ENCODE measurements around the gene EXOSC2. TPM values are rescaled to one million over a fixed set of nuclear protein-coding genes. Genes with fewer than 3 reads are reported as not detected.

Gene EXOSC2
- total and polyA plus RNA-seq, 2 of the 4 experiments (the other 2 are of a cell fraction): 27.0 to 48.6 TPM

DNA sequence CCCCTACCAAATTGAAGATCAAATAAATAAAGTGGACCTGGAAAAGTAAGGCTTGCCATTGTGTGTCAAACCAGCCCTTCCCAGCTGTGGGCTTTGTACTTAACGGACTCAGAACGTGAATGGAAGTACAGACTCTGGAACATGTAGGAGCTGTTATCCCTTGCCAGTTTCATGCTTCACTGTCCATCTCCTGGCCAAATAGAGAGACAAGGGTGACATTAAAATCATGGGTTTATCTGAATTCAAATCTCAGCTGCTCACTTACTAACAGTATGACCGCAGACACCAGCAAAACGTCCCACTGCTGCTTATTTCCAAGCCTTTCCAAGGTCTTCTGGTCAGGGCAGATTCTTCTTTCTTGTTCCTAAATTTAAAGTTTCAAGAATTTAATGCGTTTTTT is 52.2 kb downstream of the EXOSC2 start:
- DNase-seq (no peak), ATAC-seq (ENCODE audit: low read depth) (no peak)
- Histone ChIP-seq H3K14ac (replicated peaks; ENCODE audit: low read depth, low read length) (peak overlapping the region; percentile 67), H3K56ac (ENCODE audit: extremely low read depth, insufficient read depth, low read length) (no peak overlapping the region), H3K9ac (ENCODE audit: low read depth, low read length) (no peak overlapping the region), H2AK5ac (ENCODE audit: low read depth, low read length) (peak overlapping the region; percentile 82), H2BK5ac (ENCODE audit: low read depth, low read length, poor library complexity, severe bottlenecking) (no peak overlapping the region), H3K27ac (ENCODE audit: insufficient read depth, low read length) (no peak overlapping the region), H3K9me3 (ENCODE audit: control insufficient read depth, insufficient read depth, low read length) (no peaks in the 10 kb centered on the region), H2AFZ (replicated peaks; ENCODE audit: low read length, poor library complexity) (no peak overlapping the region), H4K5ac (ENCODE audit: low read depth, low read length) (no peak overlapping the region), H2AK9ac (replicated peaks; ENCODE audit: low read depth, low read length, poor library complexity) (no peak overlapping the region), H2BK120ac (ENCODE audit: low read depth, low read length) (no peak overlapping the region), H3K9me1 (ENCODE audit: insufficient read depth, low read length) (peaks cover 11% of the 10 kb centered on the region; the same call in 1 of the 2 replicates), H2BK15ac (ENCODE audit: low read depth, low read length) (peak overlapping the region; percentile 67; the same call in 1 of the 3 replicates), H3K4me1 (ENCODE audit: control insufficient read depth, insufficient read depth, low read length) (peaks cover 7% of the 10 kb centered on the region), H3K27me3 (ENCODE audit: control insufficient read depth, insufficient read depth, low read length) (no peaks in the 10 kb centered on the region), H3K23ac (ENCODE audit: low read depth, low read length) (peak overlapping the region; percentile 1; the same call in 1 of the 2 replicates), H4K20me1 (ENCODE audit: insufficient read depth, low read length) (peaks cover 8% of the 10 kb centered on the region), H3K4ac (ENCODE audit: low read depth, low read length) (peak overlapping the region; percentile 30; the same call in 1 of the 2 replicates), H3K18ac (ENCODE audit: low read depth, low read length) (no peak overlapping the region), H3K4me3 (ENCODE audit: insufficient read depth, low read depth, low read length) (no peak overlapping the region), H2BK20ac (ENCODE audit: low read depth, low read length) (no peak overlapping the region), H3K36me3 (ENCODE audit: control insufficient read depth, insufficient read depth, low read length) (peaks cover 2% of the 10 kb centered on the region; the same call in 1 of the 2 replicates), H3K4me2 (ENCODE audit: low read depth, low read length) (no peak overlapping the region), H3K79me1 (ENCODE audit: low read depth in 1 of 2, low read length in 2 of 2) (peaks cover 33 to 64% of the 10 kb centered on the region in 2 experiments), H4K91ac (ENCODE audit: insufficient read depth, low read depth, low read length) (peak overlapping the region; percentile 13; the same call in 1 of the 2 replicates), H4K8ac (ENCODE audit: low read depth in 2 of 2, low read length in 2 of 2) (no peak overlapping the region)
- TF ChIP-seq MAFK (IDR thresholded peaks at IDR 0.05; ENCODE audit: low read depth, low read length): no peak
- no peak for TF ChIP-seq MAZ (IDR thresholded peaks at IDR 0.05; ENCODE audit: borderline replicate concordance, low read depth, low read length)
- TF ChIP-seq, protein P1, sequence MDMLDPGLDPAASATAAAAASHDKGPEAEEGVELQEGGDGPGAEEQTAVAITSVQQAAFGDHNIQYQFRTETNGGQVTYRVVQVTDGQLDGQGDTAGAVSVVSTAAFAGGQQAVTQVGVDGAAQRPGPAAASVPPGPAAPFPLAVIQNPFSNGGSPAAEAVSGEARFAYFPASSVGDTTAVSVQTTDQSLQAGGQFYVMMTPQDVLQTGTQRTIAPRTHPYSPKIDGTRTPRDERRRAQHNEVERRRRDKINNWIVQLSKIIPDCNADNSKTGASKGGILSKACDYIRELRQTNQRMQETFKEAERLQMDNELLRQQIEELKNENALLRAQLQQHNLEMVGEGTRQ (IDR thresholded peaks at IDR 0.05; ENCODE audit: low read depth, low read length): no peak
- no peak for TF ChIP-seq FOS (IDR thresholded peaks at IDR 0.05; ENCODE audit: low read depth, low read length)
- no peak for TF ChIP-seq BHLHE40 (IDR thresholded peaks at IDR 0.05; ENCODE audit: low read depth, low read length)
- TF ChIP-seq POLR2A (IDR thresholded peaks at IDR 0.05; ENCODE audit: low read depth, low read length): no peak
- no peak for TF ChIP-seq RCOR1 (IDR thresholded peaks at IDR 0.05; ENCODE audit: insufficient replicate concordance, low read length)
- TF ChIP-seq RFX5 (IDR thresholded peaks at IDR 0.05; ENCODE audit: low read depth, low read length): no peak
- no peak for TF ChIP-seq NFE2L2 (IDR thresholded peaks at IDR 0.05; ENCODE audit: low read depth, low read length)
- TF ChIP-seq, protein P2, sequence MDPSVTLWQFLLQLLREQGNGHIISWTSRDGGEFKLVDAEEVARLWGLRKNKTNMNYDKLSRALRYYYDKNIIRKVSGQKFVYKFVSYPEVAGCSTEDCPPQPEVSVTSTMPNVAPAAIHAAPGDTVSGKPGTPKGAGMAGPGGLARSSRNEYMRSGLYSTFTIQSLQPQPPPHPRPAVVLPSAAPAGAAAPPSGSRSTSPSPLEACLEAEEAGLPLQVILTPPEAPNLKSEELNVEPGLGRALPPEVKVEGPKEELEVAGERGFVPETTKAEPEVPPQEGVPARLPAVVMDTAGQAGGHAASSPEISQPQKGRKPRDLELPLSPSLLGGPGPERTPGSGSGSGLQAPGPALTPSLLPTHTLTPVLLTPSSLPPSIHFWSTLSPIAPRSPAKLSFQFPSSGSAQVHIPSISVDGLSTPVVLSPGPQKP (IDR thresholded peaks at IDR 0.05; ENCODE audit: borderline replicate concordance, low read depth, low read length): no peak
- TF ChIP-seq, protein P3, sequence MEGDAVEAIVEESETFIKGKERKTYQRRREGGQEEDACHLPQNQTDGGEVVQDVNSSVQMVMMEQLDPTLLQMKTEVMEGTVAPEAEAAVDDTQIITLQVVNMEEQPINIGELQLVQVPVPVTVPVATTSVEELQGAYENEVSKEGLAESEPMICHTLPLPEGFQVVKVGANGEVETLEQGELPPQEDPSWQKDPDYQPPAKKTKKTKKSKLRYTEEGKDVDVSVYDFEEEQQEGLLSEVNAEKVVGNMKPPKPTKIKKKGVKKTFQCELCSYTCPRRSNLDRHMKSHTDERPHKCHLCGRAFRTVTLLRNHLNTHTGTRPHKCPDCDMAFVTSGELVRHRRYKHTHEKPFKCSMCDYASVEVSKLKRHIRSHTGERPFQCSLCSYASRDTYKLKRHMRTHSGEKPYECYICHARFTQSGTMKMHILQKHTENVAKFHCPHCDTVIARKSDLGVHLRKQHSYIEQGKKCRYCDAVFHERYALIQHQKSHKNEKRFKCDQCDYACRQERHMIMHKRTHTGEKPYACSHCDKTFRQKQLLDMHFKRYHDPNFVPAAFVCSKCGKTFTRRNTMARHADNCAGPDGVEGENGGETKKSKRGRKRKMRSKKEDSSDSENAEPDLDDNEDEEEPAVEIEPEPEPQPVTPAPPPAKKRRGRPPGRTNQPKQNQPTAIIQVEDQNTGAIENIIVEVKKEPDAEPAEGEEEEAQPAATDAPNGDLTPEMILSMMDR (conservative IDR thresholded peaks at IDR 0.05; ENCODE audit: low read depth, low read length): no peak
- no peak for TF ChIP-seq CHD1 (IDR thresholded peaks at IDR 0.05; ENCODE audit: low read depth, low read length)
- no peak for TF ChIP-seq MXI1 (IDR thresholded peaks at IDR 0.05; ENCODE audit: borderline replicate concordance, low read depth, low read length)
- intact Hi-C loops (cut with micrococcal nuclease): no loop called here
- in situ Hi-C loops (cut with MboI; ENCODE audit: low sequenced_read_pairs): no loop called here
- POLR2A ChIA-PET (ENCODE audit: unreplicated experiment): interaction anchor here (0.7 kb wide), 1 partner anchor 17 kb away, joined by 3 read pairs; no protein-coding TSS in a partner anchor
- BruUV-seq (replicated peaks): no TSS peak
- dilution Hi-C loops (cut with HindIII; ENCODE audit: low sequenced_read_pairs, unreplicated experiment): no loop called here
- WGBS, 2 experiments (ENCODE audit: extremely low coverage in 2 of 2, insufficient read length in 1 of 2): no CpG with 5 or more reads among the region's 5 CpGs
- CTCF ChIA-PET: no interaction called here
